Mucosa of gallbladder (tissue), 1 donor: ENCODE results near the gene ZIC2. TPM values are rescaled to one million over a fixed set of nuclear protein-coding genes. Genes with fewer than 3 reads are reported as not detected.

Experiments
- DNase-seq: peaks from one replicate; pipeline ENCODE4 v3.0.0-alpha.2; 2020; ENCODE audit warnings: low spot score
- total RNA-seq: library from RNA; stranded (reverse); gene quantifications from one replicate; pipeline ENCODE4 v1.2.1, GENCODE V29; 2021
- donor health status: DM: no; HTN: no; CAD: no.

The ZIC2 gene
- total RNA-seq, 1 donor from 2014 or later, result 0.23 TPM

DNA sequence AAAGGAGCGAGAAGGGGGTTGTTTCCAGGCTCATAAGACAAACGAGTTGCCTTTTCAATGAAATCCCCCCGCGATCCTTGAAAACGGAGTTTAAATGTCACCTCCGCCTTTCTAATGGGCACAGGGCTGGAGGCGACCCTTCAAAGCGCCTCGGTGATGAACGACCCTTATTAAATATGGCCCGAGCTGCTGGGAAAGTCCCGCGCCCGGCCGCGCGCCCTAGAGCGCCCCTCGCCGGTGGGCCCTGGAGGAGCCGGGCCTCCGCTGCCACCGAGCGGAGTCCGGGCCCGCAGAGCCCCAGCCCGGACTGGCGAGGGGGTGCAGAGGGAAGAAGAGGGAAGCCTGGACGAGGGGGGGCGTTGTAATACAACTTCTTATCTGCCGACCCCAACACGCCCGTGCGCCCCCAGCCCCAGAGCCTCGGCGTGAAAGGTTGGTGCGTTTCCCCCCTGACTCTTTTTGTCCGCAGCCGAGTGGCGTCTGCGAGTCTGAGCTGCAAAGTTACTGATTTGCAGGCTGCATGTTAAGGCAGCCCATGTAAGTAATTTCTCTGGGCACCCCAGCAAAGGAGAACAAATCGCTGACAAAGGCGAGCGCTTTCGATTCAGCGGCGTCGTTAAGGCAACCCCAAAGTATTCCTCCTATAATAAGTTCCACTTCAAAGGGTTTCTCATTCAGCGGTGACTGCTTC is 21.9 kb upstream of the ZIC2 start:
- no peak for DNase-seq

DNA sequence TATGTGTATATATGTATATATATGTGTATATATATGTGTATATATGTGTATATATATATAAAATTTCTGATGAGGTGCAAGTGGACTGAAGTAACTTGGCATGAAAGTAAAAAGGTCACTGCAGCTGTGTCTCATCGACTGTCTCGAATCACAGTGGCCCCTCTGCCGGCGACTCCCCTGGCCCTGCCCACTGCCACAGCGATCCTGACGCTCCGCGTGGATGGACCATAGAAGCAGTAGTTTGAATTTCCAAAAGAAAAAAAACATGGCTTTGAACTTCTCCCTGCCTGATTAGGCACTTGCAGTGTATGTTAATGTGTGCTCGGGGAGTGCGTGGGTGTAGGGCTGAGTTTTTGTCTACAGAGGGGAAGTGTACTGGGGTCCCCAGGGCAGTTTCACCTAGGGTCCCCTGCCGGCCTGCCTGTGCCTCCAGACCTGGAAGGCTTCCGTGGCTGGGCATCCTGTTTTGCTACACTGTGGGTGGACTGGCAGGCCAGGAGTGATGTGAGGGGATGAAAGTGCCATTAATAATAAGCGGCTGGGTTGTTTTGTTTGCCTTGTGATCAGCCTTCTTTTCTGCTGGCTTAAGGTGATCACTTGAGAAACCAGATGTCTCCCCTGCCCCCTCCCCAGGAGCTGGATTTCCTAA is 20.8 kb upstream of the ZIC2 start:
- DNase-seq, result no peak

DNA sequence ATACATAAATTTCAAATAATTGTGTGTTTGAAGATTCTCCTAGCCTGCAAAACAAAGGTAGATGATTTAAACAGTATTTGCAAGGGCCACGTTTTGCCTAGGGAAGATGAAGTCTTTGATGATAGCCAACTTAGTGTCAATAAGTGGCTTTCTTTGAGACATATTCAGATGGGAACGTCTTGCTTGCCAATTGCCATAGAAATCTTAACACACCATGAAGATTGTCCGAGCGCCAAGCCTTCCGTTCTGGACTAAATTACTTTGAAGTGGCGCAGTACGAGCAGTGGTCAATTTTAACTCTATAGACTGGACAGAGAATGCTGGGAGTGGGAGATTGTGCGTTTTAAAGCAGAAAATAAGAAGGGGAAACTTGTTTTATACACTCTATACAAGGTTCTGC is 19.9 kb upstream of the ZIC2 start:
- no peak for DNase-seq

GRCh38 chr13:99962242-99962641 is 19.3 kb upstream of the ZIC2 start:
- DNase-seq, result no peak

DNA sequence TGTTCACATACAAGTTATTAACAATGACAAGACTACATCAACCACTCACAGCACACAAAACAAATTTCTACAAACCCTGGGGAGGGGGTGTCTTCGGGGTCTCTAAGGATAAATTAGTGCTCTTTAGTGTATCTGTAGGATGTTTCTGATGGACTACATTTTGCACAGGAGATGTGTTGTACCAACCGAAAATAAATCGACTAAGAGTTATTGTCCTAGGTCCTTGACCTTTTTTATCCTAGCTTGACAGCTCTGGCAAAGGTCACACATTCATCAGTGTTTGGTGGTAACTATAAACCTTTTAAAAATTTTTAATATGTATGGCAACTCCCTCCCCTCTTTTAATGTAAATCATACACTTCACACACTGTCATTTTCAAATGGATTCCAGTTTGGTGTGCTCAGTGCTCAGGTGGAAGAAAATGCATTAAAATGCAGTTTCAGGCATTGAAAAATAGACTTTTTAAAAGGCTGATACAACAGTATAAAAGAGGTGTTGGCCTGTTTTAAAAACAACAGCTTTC is 17.7 kb upstream of the ZIC2 start:
- DNase-seq, result no peak

DNA sequence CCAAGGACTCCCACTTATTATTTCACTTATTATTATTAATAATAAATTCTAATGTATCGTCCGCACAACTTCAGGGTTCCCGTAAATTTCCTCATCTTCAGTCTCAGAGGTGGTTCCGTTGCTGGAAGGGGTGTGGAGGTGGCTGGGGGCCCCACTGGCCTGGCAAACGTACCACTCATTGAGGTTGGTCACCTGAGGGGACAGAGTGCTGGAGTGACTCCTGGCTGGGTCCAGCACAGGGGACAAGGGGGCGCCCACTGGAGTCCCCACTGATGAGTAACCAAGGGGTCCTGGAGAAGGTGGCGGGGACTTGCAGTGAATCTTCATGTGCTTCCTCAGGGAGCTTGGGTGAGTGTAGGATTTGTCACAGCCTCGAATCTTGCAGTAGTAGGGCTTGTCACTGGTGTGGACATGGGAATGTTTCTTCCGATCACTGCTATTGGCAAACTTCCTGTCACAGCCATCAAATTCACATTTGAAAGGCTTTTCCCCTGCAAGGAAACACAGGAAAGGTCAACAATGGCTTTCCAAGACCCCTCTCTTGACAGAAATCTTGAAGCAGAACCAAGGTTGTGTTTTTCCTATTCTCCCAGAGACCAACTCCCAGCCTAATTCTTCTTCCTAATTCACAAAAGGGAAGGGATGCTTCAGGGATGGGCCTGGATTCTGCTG is 16.1 kb upstream of the ZIC2 start:
- no peak for DNase-seq

GRCh38 chr13:99966064-99966805 is 15.3 kb upstream of the ZIC2 start:
- no peak for DNase-seq

GRCh38 chr13:99967498-99967868 is 14.1 kb upstream of the ZIC2 start:
- DNase-seq, result no peak

DNA sequence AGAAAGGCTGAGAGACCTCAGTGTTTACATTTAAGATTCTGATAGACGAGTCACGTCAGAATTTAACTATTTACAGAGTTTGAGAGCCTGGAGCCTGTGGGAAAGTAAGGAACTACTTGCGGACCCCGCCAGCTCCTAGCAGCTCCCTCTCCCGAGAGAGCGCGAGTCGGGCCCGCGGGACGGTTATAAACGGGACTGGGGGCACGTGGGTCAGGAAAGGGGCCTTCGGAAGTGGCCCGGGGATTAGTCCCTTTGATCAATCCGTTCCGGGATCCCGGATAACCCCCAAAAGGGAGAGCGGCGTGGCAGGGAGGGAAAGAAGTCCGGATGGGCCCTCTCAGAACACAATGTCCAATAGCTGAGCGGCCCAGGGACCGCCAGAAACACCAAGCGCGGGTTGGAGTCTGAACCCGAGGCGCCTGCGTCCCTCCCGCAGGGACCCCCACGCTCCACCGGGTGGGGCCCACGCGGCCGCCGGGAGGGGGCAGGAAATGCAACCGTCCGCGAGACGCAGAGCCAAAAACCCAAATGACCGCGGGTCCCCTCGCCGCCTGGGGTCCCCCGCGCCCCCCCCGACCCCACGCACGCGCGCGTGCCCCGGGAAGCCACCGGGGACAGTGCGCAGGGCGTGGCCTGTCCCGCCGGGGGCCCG is 13.6 kb upstream of the ZIC2 start:
- no peak for DNase-seq

GRCh38 chr13:99968521-99969452 is 12.8 kb upstream of the ZIC2 start:
- DNase-seq, result no peak

DNA sequence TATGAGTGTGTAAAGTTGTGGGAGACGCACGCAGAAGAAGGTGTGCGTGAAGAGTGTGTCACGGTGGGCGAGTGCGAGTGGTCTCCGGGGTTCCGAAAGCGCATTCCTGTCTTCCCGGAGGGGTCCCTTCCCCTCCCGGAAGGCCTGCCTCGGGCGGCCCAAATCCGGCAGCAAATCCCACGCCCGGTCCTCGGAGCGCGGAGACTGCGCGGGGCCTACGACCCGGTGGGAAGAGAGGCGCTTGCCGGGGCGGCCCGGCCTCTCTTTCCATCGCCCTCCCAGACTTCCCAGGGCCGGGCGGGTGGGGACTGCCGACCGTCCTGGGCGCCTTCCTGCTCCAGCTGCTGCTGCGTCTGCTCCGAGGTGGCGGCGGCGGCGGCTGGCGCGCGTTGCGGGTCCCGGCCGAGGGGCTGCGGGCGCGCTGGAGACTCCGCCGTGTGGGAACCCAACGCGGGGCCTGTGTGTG is 12.1 kb upstream of the ZIC2 start:
- DNase-seq, result no peak

- no peak for DNase-seq
Observed at GRCh38 chr13:99969919-99970650, 11.5 kb upstream of the ZIC2 start.

DNA sequence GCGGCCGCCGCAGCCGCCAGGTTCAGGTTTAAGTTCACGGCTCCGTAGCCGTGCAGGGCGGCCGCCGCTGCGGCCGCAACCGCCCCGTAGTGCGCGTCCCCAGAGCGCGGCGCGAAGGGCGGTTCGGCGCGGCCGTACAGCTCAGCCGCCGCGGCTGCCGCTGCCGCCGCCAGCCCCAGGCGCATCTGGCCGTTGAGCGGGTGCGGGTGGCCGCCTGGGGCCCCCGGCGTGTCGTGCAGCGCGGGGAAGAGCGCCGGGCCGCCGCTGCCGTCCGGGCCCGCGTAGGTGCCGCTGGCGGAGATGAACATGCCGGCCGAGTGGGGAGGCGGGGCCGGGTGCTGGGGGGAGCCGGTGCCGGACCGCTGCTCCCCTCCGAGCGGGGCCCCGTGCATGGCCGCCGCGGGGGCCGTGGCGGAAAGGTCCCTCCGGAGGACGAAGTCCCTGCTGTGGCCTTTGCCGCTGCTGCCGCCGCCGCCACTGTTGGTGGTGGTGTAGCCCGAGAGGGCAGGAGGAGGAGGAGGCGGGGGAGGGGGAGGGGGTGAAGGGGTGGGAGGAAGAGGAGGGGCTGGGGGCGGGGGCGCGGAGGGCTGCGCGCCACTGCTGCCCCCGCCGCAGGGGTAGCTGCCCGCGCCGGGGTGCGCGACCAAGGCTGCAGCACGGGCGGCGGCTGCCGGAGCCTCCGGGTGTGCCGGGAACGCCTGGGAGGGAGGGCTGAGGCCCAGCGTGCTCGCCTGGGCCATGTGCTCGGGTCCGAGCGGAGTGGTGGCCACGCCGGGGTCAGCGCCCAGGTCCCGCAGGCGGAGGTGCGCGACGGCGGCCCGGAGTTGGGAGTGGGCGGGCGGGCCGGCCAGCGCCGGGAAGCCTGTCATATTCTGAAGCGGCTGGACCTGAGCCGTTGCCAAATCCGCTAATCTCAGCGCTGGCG is 10.7 kb upstream of the ZIC2 start:
- DNase-seq, result no peak

- DNase-seq, result no peak
Observed at GRCh38 chr13:99971576-99972189, 9.9 kb upstream of the ZIC2 start, which contains the start of gene ZIC5. ZIC5 (minus strand) TSS chr13:99971767; CDS start chr13:99971603, 164 bp downstream.

DNA sequence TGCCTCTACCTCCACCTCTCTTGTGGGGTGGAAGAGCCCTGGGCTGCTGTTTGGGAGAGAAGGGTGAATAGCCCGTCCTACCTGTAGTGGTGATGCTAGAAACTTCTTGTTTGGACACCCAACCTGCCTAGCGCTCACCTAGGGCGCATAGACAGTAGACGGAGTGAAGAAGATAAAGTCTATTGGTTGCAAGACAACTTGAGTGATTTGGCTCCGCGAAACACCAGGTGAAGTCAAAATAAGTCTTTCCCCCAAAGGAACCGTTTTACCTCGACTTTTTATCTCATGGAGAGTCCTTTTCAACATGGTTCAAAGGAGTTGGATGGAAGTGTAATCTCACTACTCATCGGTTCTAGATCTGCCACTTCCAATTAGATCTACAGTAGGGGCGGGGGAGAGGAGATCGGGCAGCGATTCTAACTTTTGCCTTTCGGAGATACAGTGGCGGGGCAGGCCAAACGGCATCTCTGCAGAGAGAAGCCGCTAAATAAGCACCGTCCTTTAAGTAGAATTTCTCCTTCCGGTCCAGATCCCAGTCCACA is 9.3 kb upstream of the ZIC2 start:
- no peak for DNase-seq

GRCh38 chr13:99973163-99973807 is 8.3 kb upstream of the ZIC2 start:
- no peak for DNase-seq

GRCh38 chr13:99973808-99974185 is 7.8 kb upstream of the ZIC2 start:
- DNase-seq, result no peak
